ENCODE results near the gene CLK2.

GRCh38 chr1:155320252-155320651, 46.9 kb upstream of the CLK2 start:
- TF ChIP-seq CTCF (IDR thresholded peaks at IDR 0.05) (no peak), POLR2A (IDR thresholded peaks at IDR 0.05; ENCODE audit: low read depth) (no peak), EP300 (IDR thresholded peaks at IDR 0.05) (no peak), POLR2AphosphoS5 (IDR thresholded peaks at IDR 0.05) (no peak)

Measured in esophagus muscularis mucosa (tissue), 4 donors.